ENCODE measurements around the gene NME5. TPM values are rescaled to one million over a fixed set of nuclear protein-coding genes. Genes with fewer than 3 reads are reported as not detected.

The NME5 gene
- 1.2 and 2.8 TPM in 2 replicates for total RNA-seq

GRCh38 chr5:138138949-138139780, at the start of gene NME5:
Gene NME5, minus strand, starts transcription at chr5:138139428. Its CDS starts 648 bp downstream, at chr5:138138780.

GRCh38 chr5:138178516-138179276, 39.5 kb upstream of the NME5 start, which contains the start of the genes BRD8 and KIF20A:
Gene BRD8, minus strand, starts transcription at chr5:138178630. Its CDS starts 16 bp downstream, at chr5:138178614.
Gene KIF20A, plus strand, starts transcription at chr5:138179112. Its CDS starts 569 bp downstream, at chr5:138179681.

GRCh38 chr5:138083702-138084101, 55.5 kb downstream of the NME5 start, which contains the start of gene WNT8A:
Gene WNT8A, plus strand, starts transcription at chr5:138084033. Its CDS starts 95 bp downstream, at chr5:138084128.

Other genes with a start within 250 kb of the NME5 start
- not detected in 2 replicates for gene PKD2L2, start 250.0 kb downstream of the NME5 start, total RNA-seq
- gene FAM13B, start 106.3 kb downstream of the NME5 start, total RNA-seq, result 1.6 and 3.2 TPM in 2 replicates
- gene WNT8A, start 55.4 kb downstream of the NME5 start, total RNA-seq, result not detected in 2 replicates
- gene BRD8, start 39.2 kb upstream of the NME5 start, total RNA-seq, result 20.6 and 21.8 TPM in 2 replicates
- gene KIF20A, start 39.7 kb upstream of the NME5 start, total RNA-seq, result 39.3 and 45.1 TPM in 2 replicates
- 18.9 and 27.6 TPM in 2 replicates for gene CDC23, start 73.9 kb upstream of the NME5 start, total RNA-seq
- not detected in 2 replicates for gene GFRA3, start 135.2 kb upstream of the NME5 start, total RNA-seq
- 7.4 and 8.8 TPM in 2 replicates for gene CDC25C, start 192.4 kb upstream of the NME5 start, total RNA-seq
- gene FAM53C, start 198.8 kb upstream of the NME5 start, total RNA-seq, result 16.9 and 33.5 TPM in 2 replicates
- 23.8 and 31.4 TPM in 2 replicates for gene KDM3B, start 213.3 kb upstream of the NME5 start, total RNA-seq

Data from airway epithelial cell (primary cell).